Fibroblast of skin of abdomen (primary cell): ENCODE data around the gene RNF182. TPM values are rescaled to one million over a fixed set of nuclear protein-coding genes. Genes with fewer than 3 reads are reported as not detected.
"Not testable (repeated sequence)": the region's sequence is repeated elsewhere in the genome, so short reads cannot be mapped to it uniquely, and the experiment has no call there.

Experiments
- DNase-seq: peaks from one replicate; pipeline ENCODE4 v3.0.0-alpha.2; 2013
- polyA plus RNA-seq, 2 experiments: library from polyadenylated mRNA; unstranded; fragments of 120-200 nt; gene quantifications; one replicate each; pipeline ENCODE4 v1.2.1, GENCODE V29; 2013; ENCODE audit not compliant: insufficient read length in 2 of 2

The RNF182 gene
- polyA plus RNA-seq (2013, experiment 1 of 2; ENCODE audit: insufficient read length), result 5.2 TPM
- polyA plus RNA-seq (2013, experiment 2 of 2; ENCODE audit: insufficient read length), result 4.6 TPM

GRCh38 chr6:13924949-13925881 lies at the start of gene RNF182:
TSS of gene RNF182 (plus strand) at chr6:13924952. CDS start at chr6:13977120, 52,168 bp downstream.
- DNase-seq, result no peak

- peak; percentile 14 for DNase-seq
Observed at GRCh38 chr6:13877051-13877450, 47.7 kb upstream of the RNF182 start.

- not testable (repeated sequence) for DNase-seq
Observed at GRCh38 chr6:13880061-13880663, 44.6 kb upstream of the RNF182 start.

- no peak for DNase-seq
Observed at GRCh38 chr6:13881621-13882165, 43.1 kb upstream of the RNF182 start.

GRCh38 chr6:13883966-13884365 lies 40.8 kb upstream of the RNF182 start:
- no peak for DNase-seq

- DNase-seq, result no peak
Observed at GRCh38 chr6:13884397-13884796, 40.4 kb upstream of the RNF182 start.

- no peak for DNase-seq
Observed at GRCh38 chr6:13885601-13886000, 39.2 kb upstream of the RNF182 start.

GRCh38 chr6:13886949-13887348 lies 37.8 kb upstream of the RNF182 start:
- no peak for DNase-seq

- DNase-seq, result no peak
Observed at GRCh38 chr6:13892017-13892645, 32.6 kb upstream of the RNF182 start.

GRCh38 chr6:13902922-13903321 lies 21.8 kb upstream of the RNF182 start:
- no peak for DNase-seq

- no peak for DNase-seq
Observed at GRCh38 chr6:13903364-13903763, 21.4 kb upstream of the RNF182 start.

- DNase-seq, result no peak
Observed at GRCh38 chr6:13907001-13907350, 17.8 kb upstream of the RNF182 start.

GRCh38 chr6:13907614-13908215 lies 17.0 kb upstream of the RNF182 start:
- DNase-seq, result no peak

GRCh38 chr6:13908955-13909381 lies 15.8 kb upstream of the RNF182 start:
- peak; percentile 65 for DNase-seq

GRCh38 chr6:13910443-13910842 lies 14.3 kb upstream of the RNF182 start:
- no peak for DNase-seq

- no peak for DNase-seq
Observed at GRCh38 chr6:13911337-13911736, 13.4 kb upstream of the RNF182 start.

- DNase-seq, result no peak
Observed at GRCh38 chr6:13913226-13914001, 11.3 kb upstream of the RNF182 start.

- DNase-seq, result peak; percentile 64
Observed at GRCh38 chr6:13914351-13914750, 10.4 kb upstream of the RNF182 start.

GRCh38 chr6:13915561-13916229 lies 9.1 kb upstream of the RNF182 start:
- DNase-seq, result no peak

- DNase-seq, result peak; percentile 54
Observed at GRCh38 chr6:13916230-13916944, 8.4 kb upstream of the RNF182 start.
